NCI-H2227 treated with DMSO at 0.1 percent for 48 hours (cell line): ENCODE data around the gene TTC9B.

ENCODE experiments used
- DNase-seq: peaks from one replicate; lab custom pipeline; 2025; lab: John Stamatoyannopoulos, UW

Gene TTC9B

DNA sequence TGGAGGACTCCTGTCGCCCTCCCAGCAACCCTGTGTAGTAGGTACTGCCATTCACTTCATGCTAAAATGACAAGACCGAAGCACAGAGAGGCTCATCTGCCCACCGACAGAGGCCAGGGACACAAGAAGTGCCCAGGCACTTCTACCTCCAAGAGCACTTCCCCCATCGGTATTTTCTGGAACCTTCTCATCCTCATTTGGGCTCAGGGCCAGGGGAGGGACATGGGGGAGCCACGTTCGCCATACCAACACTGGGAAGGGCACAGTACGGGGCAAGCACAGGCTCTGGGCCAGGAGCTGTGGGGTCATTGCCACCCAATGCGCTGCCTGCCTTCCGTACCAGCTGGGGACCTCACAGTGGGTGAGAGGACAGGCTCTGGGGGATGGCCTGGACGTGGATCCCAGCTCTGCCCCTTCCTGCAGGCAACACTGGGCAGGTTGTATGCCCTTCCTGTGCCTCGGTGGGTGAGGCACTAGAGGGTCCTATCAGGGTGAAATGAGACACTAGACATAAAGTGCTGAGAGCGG lies 29.6 kb upstream of the TTC9B start:
- no peak for DNase-seq

DNA sequence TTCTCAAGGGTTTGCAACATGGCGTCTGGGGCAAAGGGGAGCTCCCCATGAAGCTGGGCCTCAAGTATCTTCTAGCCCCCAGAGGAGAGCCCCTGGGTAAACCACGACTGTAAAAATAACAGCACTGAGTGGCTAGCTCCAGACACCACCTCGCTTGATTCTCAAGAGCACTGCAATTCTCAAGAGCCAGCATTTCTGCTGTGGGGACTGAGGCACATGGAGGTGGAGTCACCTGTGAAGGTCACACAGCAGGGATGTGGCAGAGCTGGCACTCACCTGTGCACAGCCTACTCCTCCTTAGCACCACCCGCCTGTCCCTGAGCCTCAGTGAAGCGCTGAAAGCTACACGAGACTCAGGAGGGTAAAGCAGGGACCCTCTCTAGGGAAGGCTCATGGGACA lies 29.0 kb upstream of the TTC9B start:
- no peak for DNase-seq

DNA sequence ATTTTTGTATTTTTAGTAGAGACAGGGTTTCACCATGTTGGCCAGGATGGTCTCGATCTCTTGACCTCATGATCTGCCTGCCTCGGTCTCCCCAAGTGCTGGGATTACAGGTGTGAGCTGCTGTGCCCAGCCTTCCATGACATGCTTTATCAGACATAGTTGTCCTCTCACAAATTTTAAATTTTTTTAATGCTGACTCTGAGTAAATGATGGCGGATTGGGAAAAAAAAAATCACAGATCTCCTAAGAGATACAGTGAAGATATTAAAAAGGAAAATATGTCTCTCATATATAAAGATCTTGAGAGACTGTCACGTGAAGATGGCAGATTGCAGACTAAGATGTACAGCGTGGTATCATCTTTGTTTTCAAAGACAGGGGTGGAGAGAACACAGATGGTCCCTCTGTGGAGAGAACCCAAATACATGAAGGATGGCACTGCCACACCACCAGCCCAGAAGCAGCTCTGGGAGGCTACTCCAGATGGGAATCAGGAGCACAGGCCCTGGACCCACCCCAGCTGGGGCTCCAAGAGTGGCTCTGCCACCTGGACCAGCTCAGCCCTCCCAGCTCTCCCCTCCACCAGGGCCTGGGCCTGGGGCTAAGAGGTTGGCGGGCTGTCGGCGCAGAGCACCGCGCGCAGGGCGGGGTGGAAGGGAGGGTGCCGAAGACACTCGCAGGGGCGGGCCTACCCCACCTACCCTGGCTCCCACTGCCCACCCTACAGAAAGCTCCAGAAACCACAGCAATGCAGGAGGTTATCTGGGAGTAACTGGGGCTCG lies 28.3 kb upstream of the TTC9B start:
- DNase-seq: no peak

GRCh38 chr19:40245506-40246128 lies 27.4 kb upstream of the TTC9B start:
- DNase-seq: no peak

DNA sequence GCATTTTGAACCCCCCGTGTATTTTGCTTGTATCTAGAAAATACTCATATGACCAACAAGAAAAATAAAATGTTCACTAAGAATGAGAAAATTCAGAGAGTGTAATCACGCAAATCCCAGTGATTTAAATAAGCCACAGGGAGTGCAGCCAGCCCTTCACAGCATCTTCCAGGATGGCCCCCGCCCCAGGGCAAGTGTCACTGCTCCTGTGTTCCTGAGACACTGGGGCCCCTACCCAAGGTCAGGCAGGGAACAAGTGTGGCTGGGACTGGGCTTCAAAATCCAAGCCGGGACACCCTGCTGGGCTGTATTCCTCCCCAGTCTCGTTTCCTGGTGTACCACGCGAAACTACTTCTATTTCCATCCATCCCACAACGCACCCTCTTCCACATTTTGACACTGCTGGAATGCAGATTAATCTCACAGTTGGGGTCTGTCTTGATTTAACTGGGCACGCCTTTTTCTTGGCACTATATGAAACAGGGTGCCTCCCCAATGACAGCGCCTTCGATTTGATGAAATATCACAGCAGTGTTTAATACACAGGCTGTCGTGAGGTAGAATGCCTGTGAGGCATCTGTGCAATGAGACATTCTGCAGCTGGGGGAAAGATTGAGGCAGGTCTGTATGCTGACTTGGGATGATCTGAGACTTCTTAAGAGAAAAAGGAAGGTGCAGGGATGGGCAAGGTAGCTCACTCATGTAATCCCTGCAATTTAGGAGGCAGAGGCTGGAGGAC lies 26.6 kb upstream of the TTC9B start:
- DNase-seq: no peak

DNA sequence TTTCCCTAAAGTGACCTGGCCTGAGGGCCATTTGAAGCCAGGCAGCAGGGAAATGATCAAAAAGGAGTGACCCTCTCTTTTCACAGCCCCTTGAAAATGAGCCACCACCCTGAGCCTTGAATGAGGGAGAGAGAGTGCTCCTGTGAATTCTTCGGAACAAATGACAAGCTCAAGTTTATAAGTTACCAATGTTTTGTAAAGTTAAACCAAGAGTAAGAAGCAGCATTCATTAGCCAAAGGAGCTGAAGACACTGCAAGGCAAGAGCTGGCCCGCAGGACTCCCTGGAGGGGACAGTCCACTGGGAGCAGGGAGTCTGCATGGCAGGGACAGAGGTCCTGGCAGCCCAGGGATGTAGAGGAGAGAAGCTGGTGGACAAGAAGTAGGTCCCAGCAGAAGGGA lies 25.0 kb upstream of the TTC9B start:
- no peak for DNase-seq

DNA sequence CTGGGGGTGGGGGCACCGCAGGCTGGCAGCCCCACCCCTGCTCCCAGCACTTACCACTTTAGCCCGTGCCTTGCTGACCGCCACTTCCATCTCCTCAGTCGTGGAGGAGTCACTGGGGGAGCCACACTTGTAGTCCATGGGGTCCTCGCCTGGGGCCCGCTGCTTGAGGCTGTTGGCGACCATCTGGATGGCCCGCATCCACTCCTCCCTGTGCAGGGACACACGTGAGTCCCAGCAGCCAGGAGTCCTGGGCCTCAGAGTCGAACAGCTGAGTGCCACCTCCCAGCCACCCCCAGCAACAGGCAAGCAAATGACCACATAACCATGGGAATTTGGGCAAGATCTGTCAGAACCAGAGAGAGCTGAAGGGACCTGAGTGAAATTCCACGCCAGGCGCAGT lies 24.3 kb upstream of the TTC9B start:
- no peak for DNase-seq

- no peak for DNase-seq
Observed at GRCh38 chr19:40241809-40242384, 23.7 kb upstream of the TTC9B start.

- DNase-seq: no peak
Observed at GRCh38 chr19:40241125-40241808, 23.1 kb upstream of the TTC9B start.

- DNase-seq: no peak
Observed at GRCh38 chr19:40240332-40240731, 22.1 kb upstream of the TTC9B start.

- no peak for DNase-seq
Observed at GRCh38 chr19:40239415-40240226, 21.4 kb upstream of the TTC9B start.

- DNase-seq: no peak
Observed at GRCh38 chr19:40238775-40239174, 20.6 kb upstream of the TTC9B start.

GRCh38 chr19:40237791-40238190 lies 19.6 kb upstream of the TTC9B start:
- no peak for DNase-seq

DNA sequence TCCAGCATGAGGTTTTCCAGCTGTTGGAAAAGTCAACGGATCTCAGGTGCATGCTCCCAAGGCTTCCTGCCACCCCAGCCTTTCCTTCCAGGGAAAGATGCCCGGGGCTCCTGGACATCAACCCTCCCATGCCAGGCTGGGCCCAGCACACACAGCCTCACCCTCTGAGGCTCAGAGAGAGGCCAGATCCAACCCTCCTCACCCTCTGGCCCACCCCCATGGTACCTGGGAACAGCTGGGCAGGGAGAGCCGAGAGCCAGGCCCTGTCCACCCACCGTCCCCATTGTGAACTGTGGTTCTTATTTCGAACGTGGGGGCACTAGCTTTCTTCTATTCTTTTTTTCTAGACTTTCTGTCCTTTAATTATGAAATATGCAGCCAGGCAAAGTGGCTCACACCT lies 18.2 kb upstream of the TTC9B start:
- DNase-seq: no peak

- no peak for DNase-seq
Observed at GRCh38 chr19:40236026-40236355, 17.8 kb upstream of the TTC9B start.

GRCh38 chr19:40235238-40236025 lies 17.2 kb upstream of the TTC9B start:
- no peak for DNase-seq

DNA sequence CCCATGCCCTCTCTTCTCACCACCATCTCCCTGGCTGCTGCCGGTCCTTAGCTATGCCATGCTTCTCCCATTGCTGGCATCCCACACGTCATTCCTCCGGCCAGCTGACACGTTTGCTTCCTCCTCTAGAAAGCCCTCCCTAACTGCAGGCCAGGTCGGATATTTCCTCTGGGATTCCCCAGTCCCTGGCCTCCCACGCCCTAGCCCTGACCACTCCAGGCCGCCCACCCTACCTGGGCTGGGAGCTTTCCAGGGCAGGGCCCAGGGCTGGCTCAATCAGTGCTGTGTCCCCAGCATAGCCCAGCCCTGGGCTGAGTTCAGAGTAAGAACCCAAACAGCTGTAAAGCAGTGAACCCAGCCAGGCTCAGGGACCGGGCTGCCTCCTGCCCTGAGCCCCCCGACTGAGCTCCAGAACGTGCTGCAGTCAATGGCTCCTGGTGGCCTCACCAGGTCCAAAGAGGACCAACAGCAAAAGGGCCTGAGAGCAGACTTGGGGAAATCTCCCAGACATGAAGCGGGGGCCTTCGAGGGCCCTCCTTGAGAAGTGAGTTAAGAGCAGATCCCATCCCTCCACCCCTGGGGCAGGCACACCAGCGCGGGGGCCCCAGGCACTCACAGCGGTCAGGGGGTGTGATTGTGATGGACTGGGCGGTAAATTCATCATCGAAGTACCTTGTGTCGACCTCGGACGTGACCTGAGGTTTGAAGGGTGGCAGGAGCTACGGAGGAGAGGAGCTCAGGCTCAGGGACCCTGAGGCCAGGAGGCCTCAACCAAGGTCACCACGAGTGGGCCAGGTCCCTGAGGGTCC lies 16.4 kb upstream of the TTC9B start:
- DNase-seq: no peak

GRCh38 chr19:40233811-40234389 lies 15.7 kb upstream of the TTC9B start:
- DNase-seq: no peak
